ENCODE data around the gene GALNT18. TPM values are rescaled to one million over a fixed set of nuclear protein-coding genes. Genes with fewer than 3 reads are reported as not detected.

Gene GALNT18
- total RNA-seq, 1 donor from 2014 or later = 11.7 TPM

DNA sequence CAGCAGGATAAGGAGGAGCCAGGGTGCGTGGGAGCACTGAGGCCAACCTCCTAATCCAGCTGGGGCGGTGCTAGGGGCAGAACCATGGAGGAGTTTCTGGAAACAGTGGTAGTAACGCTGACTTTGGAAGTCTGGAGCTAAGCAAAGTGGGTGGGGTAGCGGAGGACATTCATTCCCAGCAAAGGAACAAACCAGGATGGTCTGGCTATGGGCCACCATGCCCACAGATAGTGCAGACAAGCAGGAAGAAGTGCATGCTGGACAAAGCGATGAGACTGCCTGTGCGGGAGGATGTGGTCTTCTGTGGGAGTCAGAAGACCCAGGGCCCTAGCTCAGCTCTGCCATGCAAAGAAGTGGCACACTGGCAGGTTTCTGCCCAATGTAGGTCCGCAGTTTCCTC is 197.1 kb downstream of the GALNT18 start:
- Mint-ChIP-seq H3K4me3 (no peak overlapping the region), H3K4me1 (ENCODE audit: unreplicated experiment) (peaks cover 36% of the 10 kb centered on the region), H3K27ac (no peak overlapping the region), H3K9me3 (no peaks in the 10 kb centered on the region), H3K27me3 (peaks cover 8% of the 10 kb centered on the region), H3K36me3 (no peaks in the 10 kb centered on the region)
- no peak for DNase-seq (ENCODE audit: extremely low spot score, unreplicated experiment)
- TF ChIP-seq, protein P1, sequence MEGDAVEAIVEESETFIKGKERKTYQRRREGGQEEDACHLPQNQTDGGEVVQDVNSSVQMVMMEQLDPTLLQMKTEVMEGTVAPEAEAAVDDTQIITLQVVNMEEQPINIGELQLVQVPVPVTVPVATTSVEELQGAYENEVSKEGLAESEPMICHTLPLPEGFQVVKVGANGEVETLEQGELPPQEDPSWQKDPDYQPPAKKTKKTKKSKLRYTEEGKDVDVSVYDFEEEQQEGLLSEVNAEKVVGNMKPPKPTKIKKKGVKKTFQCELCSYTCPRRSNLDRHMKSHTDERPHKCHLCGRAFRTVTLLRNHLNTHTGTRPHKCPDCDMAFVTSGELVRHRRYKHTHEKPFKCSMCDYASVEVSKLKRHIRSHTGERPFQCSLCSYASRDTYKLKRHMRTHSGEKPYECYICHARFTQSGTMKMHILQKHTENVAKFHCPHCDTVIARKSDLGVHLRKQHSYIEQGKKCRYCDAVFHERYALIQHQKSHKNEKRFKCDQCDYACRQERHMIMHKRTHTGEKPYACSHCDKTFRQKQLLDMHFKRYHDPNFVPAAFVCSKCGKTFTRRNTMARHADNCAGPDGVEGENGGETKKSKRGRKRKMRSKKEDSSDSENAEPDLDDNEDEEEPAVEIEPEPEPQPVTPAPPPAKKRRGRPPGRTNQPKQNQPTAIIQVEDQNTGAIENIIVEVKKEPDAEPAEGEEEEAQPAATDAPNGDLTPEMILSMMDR (conservative IDR thresholded peaks at IDR 0.05) = no peak

DNA sequence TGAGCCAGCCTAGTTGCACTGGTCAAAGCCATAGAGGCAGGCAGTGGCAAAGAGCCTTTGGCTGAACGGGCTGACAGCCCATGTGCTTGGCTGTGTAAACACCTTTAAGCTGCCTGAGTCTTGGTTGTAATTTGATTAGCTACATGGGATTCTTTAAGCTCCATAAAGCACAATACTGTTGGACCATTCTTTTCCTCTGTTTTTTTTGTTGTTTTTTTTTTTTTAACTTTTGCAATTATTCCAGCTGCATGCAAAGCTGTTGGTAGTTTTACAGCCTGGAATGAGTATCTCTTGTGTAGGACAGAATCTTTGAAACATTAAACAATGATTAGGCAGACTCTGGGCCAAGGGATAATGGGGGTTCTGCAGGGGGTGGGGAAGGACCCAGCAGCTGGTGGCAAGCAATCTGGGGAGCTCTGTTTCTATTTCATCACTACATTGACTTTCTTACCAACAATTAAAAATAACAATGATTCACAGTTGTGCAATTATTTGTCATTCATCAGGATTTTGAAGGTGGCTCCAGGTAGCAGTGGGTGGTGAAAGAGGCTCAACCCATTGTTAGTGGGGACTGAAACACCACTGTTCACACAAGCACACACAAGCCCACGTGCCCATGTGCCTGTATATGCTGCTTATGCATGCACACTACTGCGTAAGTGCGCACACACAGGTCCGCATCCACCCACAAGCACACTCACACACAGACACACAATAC is 199.2 kb downstream of the GALNT18 start:
- Mint-ChIP-seq H3K9me3 (no peaks in the 10 kb centered on the region), H3K4me3 (no peak overlapping the region), H3K27me3 (peaks cover 4% of the 10 kb centered on the region), H3K27ac (no peak overlapping the region), H3K4me1 (ENCODE audit: unreplicated experiment) (peaks cover 38% of the 10 kb centered on the region), H3K36me3 (no peaks in the 10 kb centered on the region)
- DNase-seq (ENCODE audit: extremely low spot score, unreplicated experiment) = no peak
- TF ChIP-seq, protein P1 (conservative IDR thresholded peaks at IDR 0.05) = no peak

DNA sequence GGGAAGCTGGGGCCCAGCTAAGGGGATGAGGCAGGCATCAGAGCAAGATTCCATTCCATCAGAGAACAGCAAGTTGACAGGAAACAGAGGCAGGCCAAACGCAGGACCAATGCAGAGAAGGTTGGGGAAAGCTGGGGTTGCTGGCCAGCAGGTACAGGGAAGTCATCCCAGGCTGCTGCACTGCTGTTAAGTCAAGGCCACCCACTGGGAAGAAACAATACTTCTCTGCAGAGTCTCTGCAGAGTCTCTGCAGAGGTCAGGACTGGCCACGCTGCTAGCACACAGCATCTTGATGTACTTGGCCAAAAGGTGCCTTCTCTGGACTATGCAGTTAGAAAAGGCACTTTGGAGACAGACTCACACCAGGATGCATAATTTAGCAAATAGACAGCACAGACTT is 200.3 kb downstream of the GALNT18 start:
- no peak overlapping the region for H3K27ac Mint-ChIP-seq

GRCh38 chr11:11420899-11421285 is 200.9 kb downstream of the GALNT18 start:
- TF ChIP-seq, protein P1 (conservative IDR thresholded peaks at IDR 0.05) = no peak
- Mint-ChIP-seq H3K9me3 (no peaks in the 10 kb centered on the region), H3K4me3 (no peak overlapping the region), H3K36me3 (no peaks in the 10 kb centered on the region), H3K27ac (no peak overlapping the region), H3K4me1 (ENCODE audit: unreplicated experiment) (peaks cover 31% of the 10 kb centered on the region), H3K27me3 (peaks cover 4% of the 10 kb centered on the region)
- DNase-seq (ENCODE audit: extremely low spot score, unreplicated experiment) = no peak

More for the DNA sequence above, 200.3 kb downstream of the GALNT18 start:
- Mint-ChIP-seq H3K27me3 (peaks cover 4% of the 10 kb centered on the region), H3K9me3 (no peaks in the 10 kb centered on the region), H3K4me3 (no peak overlapping the region), H3K4me1 (ENCODE audit: unreplicated experiment) (peaks cover 31% of the 10 kb centered on the region), H3K36me3 (no peaks in the 10 kb centered on the region)
- TF ChIP-seq, protein P1 (conservative IDR thresholded peaks at IDR 0.05) = no peak
- DNase-seq (ENCODE audit: extremely low spot score, unreplicated experiment) = no peak

DNA sequence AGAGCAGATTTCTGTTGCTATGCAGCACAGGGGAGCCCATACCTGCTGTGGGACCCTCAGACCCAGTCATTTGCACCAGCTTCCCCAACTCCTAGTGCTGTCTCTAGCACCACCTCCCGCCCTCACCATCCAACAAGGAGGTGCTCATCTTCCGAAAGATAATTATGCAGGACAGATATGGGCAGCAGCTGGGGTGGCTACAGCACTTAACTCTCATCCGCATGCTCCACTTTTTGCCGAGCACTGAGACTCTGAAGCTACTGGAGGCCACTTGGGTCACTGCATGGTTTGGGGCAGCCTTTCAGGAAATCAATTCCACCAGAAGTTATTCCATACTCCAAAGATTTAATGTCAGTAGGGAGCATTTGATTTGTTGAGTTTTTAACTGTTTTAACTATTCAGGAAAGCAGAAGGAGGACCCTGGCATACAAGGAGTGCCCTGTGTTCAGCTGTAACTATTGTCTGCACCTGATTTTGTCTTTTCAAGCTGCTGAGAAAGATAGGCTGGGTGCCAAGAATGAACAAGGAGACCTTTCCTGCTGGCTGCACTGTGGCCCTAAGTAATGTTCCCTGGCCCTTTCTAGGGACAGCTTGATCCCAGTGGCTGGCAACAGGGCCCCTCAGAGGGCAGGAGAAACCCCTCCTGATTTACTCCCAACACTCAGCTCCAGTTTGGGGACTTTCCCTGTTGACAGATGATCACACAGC is 201.5 kb downstream of the GALNT18 start:
- Mint-ChIP-seq H3K27me3 (peaks cover 4% of the 10 kb centered on the region), H3K36me3 (no peaks in the 10 kb centered on the region), H3K4me1 (ENCODE audit: unreplicated experiment) (peaks cover 34% of the 10 kb centered on the region), H3K4me3 (no peak overlapping the region), H3K27ac (no peak overlapping the region), H3K9me3 (no peaks in the 10 kb centered on the region)
- TF ChIP-seq, protein P1 (conservative IDR thresholded peaks at IDR 0.05) = no peak
- DNase-seq (ENCODE audit: extremely low spot score, unreplicated experiment) = no peak

Measured in type B pancreatic cell (in vitro differentiated cells).